ENCODE measurements around the gene MBD4.
A peak's percentile ranks its signal among the peaks of the same experiment; 100 is the strongest.

MBD4 gene

GRCh38 chr3:129460155-129460554 lies 20.4 kb upstream of the MBD4 start:
- H3K27ac Mint-ChIP-seq = peak overlapping the region in 1 of 2 donors; percentile 48
- no peak for DNase-seq
- no peaks in the 10 kb centered on the region for H3K36me3 Mint-ChIP-seq (ENCODE audit: insufficient read depth)
- no peak for ATAC-seq (replicated peaks)
- H3K27me3 Mint-ChIP-seq = no peaks in the 10 kb centered on the region
- no peaks in the 10 kb centered on the region for H3K4me1 Mint-ChIP-seq (ENCODE audit: low read depth in 2 of 2)
- H3K4me3 Mint-ChIP-seq = no peak overlapping the region
- H3K9me3 Mint-ChIP-seq = no peaks in the 10 kb centered on the region

GRCh38 chr3:129453732-129454131 lies 14.0 kb upstream of the MBD4 start:
- H3K9me3 Mint-ChIP-seq = no peaks in the 10 kb centered on the region
- no peaks in the 10 kb centered on the region for H3K36me3 Mint-ChIP-seq (ENCODE audit: insufficient read depth)
- H3K4me3 Mint-ChIP-seq = no peak overlapping the region
- H3K4me1 Mint-ChIP-seq (ENCODE audit: low read depth in 2 of 2) = no peaks in the 10 kb centered on the region
- ATAC-seq (replicated peaks) (no peak), DNase-seq (no peak)
- H3K27ac Mint-ChIP-seq = no peak overlapping the region
- no peaks in the 10 kb centered on the region for H3K27me3 Mint-ChIP-seq

- no peaks in the 10 kb centered on the region for H3K4me1 Mint-ChIP-seq (ENCODE audit: low read depth in 2 of 2)
- H3K27me3 Mint-ChIP-seq = no peaks in the 10 kb centered on the region
- H3K4me3 Mint-ChIP-seq = no peak overlapping the region
- ATAC-seq (replicated peaks) = no peak
- no peaks in the 10 kb centered on the region for H3K36me3 Mint-ChIP-seq (ENCODE audit: insufficient read depth)
- DNase-seq = no peak
- no peaks in the 10 kb centered on the region for H3K9me3 Mint-ChIP-seq
- peak overlapping the region in 1 of 2 donors; percentile 6 for H3K27ac Mint-ChIP-seq
These were observed 9.7 kb upstream of the MBD4 start for GRCh38 chr3:129449279-129450115.

- ATAC-seq (replicated peaks) (no peak), DNase-seq (no peak)
- H3K4me3 Mint-ChIP-seq = no peak overlapping the region
- H3K27ac Mint-ChIP-seq = no peak overlapping the region
- H3K36me3 Mint-ChIP-seq (ENCODE audit: insufficient read depth) = no peaks in the 10 kb centered on the region
- no peaks in the 10 kb centered on the region for H3K9me3 Mint-ChIP-seq
- H3K4me1 Mint-ChIP-seq (ENCODE audit: low read depth in 2 of 2) = no peaks in the 10 kb centered on the region
- H3K27me3 Mint-ChIP-seq = no peaks in the 10 kb centered on the region
These were observed 8.6 kb upstream of the MBD4 start for GRCh38 chr3:129448186-129448895.

- no peak for ATAC-seq (replicated peaks)
- DNase-seq = no peak
These were observed 7.2 kb upstream of the MBD4 start for GRCh38 chr3:129446926-129447325.

GRCh38 chr3:129445471-129445870 lies 5.7 kb upstream of the MBD4 start:
- no peaks in the 10 kb centered on the region for H3K9me3 Mint-ChIP-seq
- H3K27ac Mint-ChIP-seq = no peak overlapping the region
- no peak for ATAC-seq (replicated peaks)

More at GRCh38 chr3:129446926-129447325, 7.2 kb upstream of the MBD4 start:
- peaks cover 5 to 8% of the 10 kb centered on the region in 2 donors for H3K4me1 Mint-ChIP-seq (ENCODE audit: low read depth in 2 of 2)
- no peak overlapping the region for H3K27ac Mint-ChIP-seq
- no peaks in the 10 kb centered on the region for H3K9me3 Mint-ChIP-seq
- H3K27me3 Mint-ChIP-seq = no peaks in the 10 kb centered on the region
- H3K4me3 Mint-ChIP-seq = no peak overlapping the region
- H3K36me3 Mint-ChIP-seq (ENCODE audit: insufficient read depth) = no peaks in the 10 kb centered on the region

GRCh38 chr3:129442947-129443346 lies 3.2 kb upstream of the MBD4 start:
- H3K9me3 Mint-ChIP-seq = no peaks in the 10 kb centered on the region
- DNase-seq (no peak), ATAC-seq (replicated peaks) (no peak)
- no peaks in the 10 kb centered on the region for H3K27me3 Mint-ChIP-seq
- H3K36me3 Mint-ChIP-seq (ENCODE audit: insufficient read depth) = peaks cover 21% of the 10 kb centered on the region
- no peak overlapping the region for H3K4me3 Mint-ChIP-seq
- H3K27ac Mint-ChIP-seq = peak overlapping the region; percentile 75 to 94
- peaks cover 21 to 34% of the 10 kb centered on the region in 2 donors for H3K4me1 Mint-ChIP-seq (ENCODE audit: low read depth in 2 of 2)

More at GRCh38 chr3:129445471-129445870, 5.7 kb upstream of the MBD4 start:
- H3K27me3 Mint-ChIP-seq = no peaks in the 10 kb centered on the region
- H3K4me3 Mint-ChIP-seq = no peak overlapping the region
- no peak for DNase-seq
- H3K4me1 Mint-ChIP-seq (ENCODE audit: low read depth in 2 of 2) = peaks cover 14 to 15% of the 10 kb centered on the region in 2 donors
- H3K36me3 Mint-ChIP-seq (ENCODE audit: insufficient read depth) = peaks cover 3% of the 10 kb centered on the region

- DNase-seq (no peak), ATAC-seq (replicated peaks) (no peak)
- Mint-ChIP-seq H3K27ac (peak overlapping the region; percentile 75 to 94), H3K4me1 (ENCODE audit: low read depth in 2 of 2) (peaks cover 25 to 38% of the 10 kb centered on the region in 2 donors), H3K27me3 (no peaks in the 10 kb centered on the region), H3K9me3 (no peaks in the 10 kb centered on the region), H3K4me3 (no peak overlapping the region), H3K36me3 (ENCODE audit: insufficient read depth) (peaks cover 26% of the 10 kb centered on the region)
These were observed 2.7 kb upstream of the MBD4 start for GRCh38 chr3:129442486-129442885.

GRCh38 chr3:129441782-129442181 lies 2.0 kb upstream of the MBD4 start:
- H3K27ac Mint-ChIP-seq = peak overlapping the region; percentile 89 to 94
- H3K27me3 Mint-ChIP-seq = no peaks in the 10 kb centered on the region
- peaks cover 28 to 41% of the 10 kb centered on the region in 2 donors for H3K4me1 Mint-ChIP-seq (ENCODE audit: low read depth in 2 of 2)
- H3K36me3 Mint-ChIP-seq (ENCODE audit: insufficient read depth) = peaks cover 30% of the 10 kb centered on the region
- ATAC-seq (replicated peaks) = no peak
- peak overlapping the region; percentile 78 to 93 for H3K4me3 Mint-ChIP-seq
- DNase-seq = no peak
- no peaks in the 10 kb centered on the region for H3K9me3 Mint-ChIP-seq

- Mint-ChIP-seq H3K4me3 (peak overlapping the region; percentile 78 to 93), H3K9me3 (no peaks in the 10 kb centered on the region), H3K27ac (peak overlapping the region; percentile 89 to 94), H3K36me3 (ENCODE audit: insufficient read depth) (peaks cover 34% of the 10 kb centered on the region), H3K4me1 (ENCODE audit: low read depth in 2 of 2) (peaks cover 33 to 46% of the 10 kb centered on the region in 2 donors), H3K27me3 (no peaks in the 10 kb centered on the region)
- ATAC-seq (replicated peaks) = no peak
- DNase-seq = no peak
These were observed 1.5 kb upstream of the MBD4 start for GRCh38 chr3:129441215-129441614.

GRCh38 chr3:129440618-129441190 lies 956 bp upstream of the MBD4 start:
- Mint-ChIP-seq H3K4me1 (ENCODE audit: low read depth in 2 of 2) (peaks cover 35 to 51% of the 10 kb centered on the region in 2 donors), H3K27ac (peak overlapping the region; percentile 89 to 94), H3K9me3 (no peaks in the 10 kb centered on the region), H3K4me3 (peak overlapping the region; percentile 78 to 93), H3K36me3 (ENCODE audit: insufficient read depth) (peaks cover 38% of the 10 kb centered on the region), H3K27me3 (no peaks in the 10 kb centered on the region)
- DNase-seq = no peak
- ATAC-seq (replicated peaks) = peak; percentile 57

- Mint-ChIP-seq H3K27ac (peak overlapping the region; percentile 89 to 94), H3K4me3 (peak overlapping the region; percentile 78 to 93), H3K27me3 (no peaks in the 10 kb centered on the region), H3K9me3 (no peaks in the 10 kb centered on the region), H3K36me3 (ENCODE audit: insufficient read depth) (peaks cover 45% of the 10 kb centered on the region), H3K4me1 (ENCODE audit: low read depth in 2 of 2) (peaks cover 38 to 58% of the 10 kb centered on the region in 2 donors)
- ATAC-seq (replicated peaks) (peak; percentile 3), DNase-seq (peak in 2 of 3 experiments; percentile 16 to 31)
These were observed 427 bp downstream of the MBD4 start for GRCh38 chr3:129439226-129439816.

- Mint-ChIP-seq H3K27me3 (no peaks in the 10 kb centered on the region), H3K4me1 (ENCODE audit: low read depth in 2 of 2) (peaks cover 24 to 43% of the 10 kb centered on the region in 2 donors), H3K36me3 (ENCODE audit: insufficient read depth) (peaks cover 74% of the 10 kb centered on the region), H3K27ac (peak overlapping the region in 1 of 2 donors; percentile 21), H3K9me3 (no peaks in the 10 kb centered on the region), H3K4me3 (no peak overlapping the region)
- no peak for ATAC-seq (replicated peaks)
- DNase-seq = no peak
These were observed 4.4 kb downstream of the MBD4 start for GRCh38 chr3:129435367-129435766.
